ENCODE measurements around the gene RUFY3.

- TF ChIP-seq CTCF (IDR thresholded peaks at IDR 0.05; ENCODE audit: low read depth, low read length, poor library complexity, severe bottlenecking) (no peak), EZH2phosphoT487 (IDR thresholded peaks at IDR 0.05; ENCODE audit: borderline replicate concordance, low read length) (no peak)
These were observed 21.1 kb upstream of the RUFY3 start for GRCh38 chr4:70700712-70701111.

Data from DOHH2 (cell line).